ENCODE results near the gene ANKMY1. TPM values are rescaled to one million over a fixed set of nuclear protein-coding genes. Genes with fewer than 3 reads are reported as not detected.

ANKMY1 gene
- polyA plus RNA-seq, 1 experiment: 6.8 TPM

GRCh38 chr2:240579071-240579762 lies 21.4 kb upstream of the ANKMY1 start:
- POLR2A ChIA-PET: no interaction called here
- CTCF ChIA-PET: interaction anchor here (1.4 to 1.8 kb wide), 2 partner anchors 10 to 13 kb away, joined by 4 to 13 read pairs; partner anchors contain the start of gene RNPEPL1
- H3K27me3 ChIP-seq (ENCODE audit: control insufficient read depth, insufficient read depth, low read length): no peaks in the 10 kb centered on the region

GRCh38 chr2:240578488-240578887 lies 20.7 kb upstream of the ANKMY1 start:
- TF ChIP-seq CTCF (IDR thresholded peaks at IDR 0.05; ENCODE audit: insufficient read depth, low read depth, low read length): no peak
- ChIA-PET POLR2A (no interaction called here), CTCF (interaction anchor here (0.9 kb wide), 1 partner anchor 15 kb away, joined by 3 read pairs; no protein-coding TSS in a partner anchor)
- Histone ChIP-seq H3K27me3 (ENCODE audit: control insufficient read depth, insufficient read depth, low read length) (no peaks in the 10 kb centered on the region), H3K4me3 (ENCODE audit: low read depth, low read length) (no peak overlapping the region), H3K36me3 (ENCODE audit: control insufficient read depth, insufficient read depth, low read length) (peaks cover 30% of the 10 kb centered on the region)
- no peak for DNase-seq (ENCODE audit: low read depth)

More at GRCh38 chr2:240579071-240579762, 21.4 kb upstream of the ANKMY1 start:
- no peak for TF ChIP-seq CTCF (IDR thresholded peaks at IDR 0.05; ENCODE audit: insufficient read depth, low read depth, low read length)
- H3K4me3 ChIP-seq (ENCODE audit: low read depth, low read length): no peak overlapping the region
- no peak for DNase-seq (ENCODE audit: low read depth)
- peaks cover 27% of the 10 kb centered on the region for H3K36me3 ChIP-seq (ENCODE audit: control insufficient read depth, insufficient read depth, low read length)

GRCh38 chr2:240578110-240578450 lies 20.3 kb upstream of the ANKMY1 start:
- Histone ChIP-seq H3K4me3 (ENCODE audit: low read depth, low read length) (no peak overlapping the region), H3K27me3 (ENCODE audit: control insufficient read depth, insufficient read depth, low read length) (no peaks in the 10 kb centered on the region), H3K36me3 (ENCODE audit: control insufficient read depth, insufficient read depth, low read length) (peaks cover 30% of the 10 kb centered on the region)
- no peak for TF ChIP-seq CTCF (IDR thresholded peaks at IDR 0.05; ENCODE audit: insufficient read depth, low read depth, low read length)
- CTCF ChIA-PET: interaction anchor here (0.9 kb wide), 1 partner anchor 15 kb away, joined by 3 read pairs; no protein-coding TSS in a partner anchor
- POLR2A ChIA-PET: no interaction called here
- DNase-seq (ENCODE audit: low read depth): no peak

GRCh38 chr2:240577281-240578109 lies 19.7 kb upstream of the ANKMY1 start:
- Histone ChIP-seq H3K36me3 (ENCODE audit: control insufficient read depth, insufficient read depth, low read length) (peaks cover 30% of the 10 kb centered on the region), H3K27me3 (ENCODE audit: control insufficient read depth, insufficient read depth, low read length) (no peaks in the 10 kb centered on the region), H3K4me3 (ENCODE audit: low read depth, low read length) (no peak overlapping the region)
- no peak for DNase-seq (ENCODE audit: low read depth)
- ChIA-PET POLR2A (no interaction called here), CTCF (interaction anchor here (0.6 to 0.9 kb wide), 2 partner anchors 8 to 14 kb away, joined by 3 read pairs; no protein-coding TSS in a partner anchor)
- no peak for TF ChIP-seq CTCF (IDR thresholded peaks at IDR 0.05; ENCODE audit: insufficient read depth, low read depth, low read length)

Measured in BJ (cell line).